Measurements from ENCODE around the gene CCDC196.

Gene CCDC196

GRCh38 chr14:66485910-66486421, at the start of gene CCDC196:
CCDC196 (plus strand) TSS chr14:66486371; CDS start chr14:66486503, 132 bp downstream.
- no peak for DNase-seq (ENCODE audit: low spot score)

- no peak for DNase-seq (ENCODE audit: low spot score)
Measured at GRCh38 chr14:66440801-66441200, 45.4 kb upstream of the CCDC196 start.

- DNase-seq (ENCODE audit: low spot score) = no peak
Measured at GRCh38 chr14:66442953-66443571, 43.1 kb upstream of the CCDC196 start.

- DNase-seq (ENCODE audit: low spot score) = no peak
Measured at GRCh38 chr14:66443785-66444184, 42.4 kb upstream of the CCDC196 start.

GRCh38 chr14:66444271-66444927, 41.8 kb upstream of the CCDC196 start:
- DNase-seq (ENCODE audit: low spot score) = no peak

GRCh38 chr14:66445936-66446335, 40.2 kb upstream of the CCDC196 start:
- no peak for DNase-seq (ENCODE audit: low spot score)

GRCh38 chr14:66453469-66453868, 32.7 kb upstream of the CCDC196 start:
- no peak for DNase-seq (ENCODE audit: low spot score)

GRCh38 chr14:66459603-66460002, 26.6 kb upstream of the CCDC196 start:
- DNase-seq (ENCODE audit: low spot score) = no peak

- DNase-seq (ENCODE audit: low spot score) = no peak
Measured at GRCh38 chr14:66464261-66464660, 21.9 kb upstream of the CCDC196 start.

- DNase-seq (ENCODE audit: low spot score) = no peak
Measured at GRCh38 chr14:66468778-66469367, 17.3 kb upstream of the CCDC196 start.

GRCh38 chr14:66471584-66471983, 14.6 kb upstream of the CCDC196 start:
- no peak for DNase-seq (ENCODE audit: low spot score)

GRCh38 chr14:66472251-66472650, 13.9 kb upstream of the CCDC196 start:
- DNase-seq (ENCODE audit: low spot score) = no peak

GRCh38 chr14:66473223-66473622, 12.9 kb upstream of the CCDC196 start:
- DNase-seq (ENCODE audit: low spot score) = no peak

- no peak for DNase-seq (ENCODE audit: low spot score)
Measured at GRCh38 chr14:66476964-66477363, 9.2 kb upstream of the CCDC196 start.

- no peak for DNase-seq (ENCODE audit: low spot score)
Measured at GRCh38 chr14:66477567-66477966, 8.6 kb upstream of the CCDC196 start.

- DNase-seq (ENCODE audit: low spot score) = no peak
Measured at GRCh38 chr14:66482873-66483272, 3.3 kb upstream of the CCDC196 start.

GRCh38 chr14:66483322-66483721, 2.8 kb upstream of the CCDC196 start:
- DNase-seq (ENCODE audit: low spot score) = no peak

GRCh38 chr14:66485029-66485428, 1.1 kb upstream of the CCDC196 start:
- no peak for DNase-seq (ENCODE audit: low spot score)

- no peak for DNase-seq (ENCODE audit: low spot score)
Measured at GRCh38 chr14:66487164-66487563, 993 bp downstream of the CCDC196 start.

- DNase-seq (ENCODE audit: low spot score) = no peak
Measured at GRCh38 chr14:66490143-66491111, 4.3 kb downstream of the CCDC196 start.

- DNase-seq (ENCODE audit: low spot score) = no peak
Measured at GRCh38 chr14:66493750-66494149, 7.6 kb downstream of the CCDC196 start.

All from HuH-7.5 (cell line).